Duodenal mucosa (tissue), 2 donors: ENCODE measurements around the gene COL6A1.
A peak's percentile ranks its signal among the peaks of the same experiment; 100 is the strongest.

Source experiments
- H3K27ac ChIP-seq: one replicate; pipeline ENCODE4 v1.7.0; 2013; ENCODE audit warnings: low read depth, low read length
- H3K27me3 ChIP-seq, 2 donors: one replicate each; pipeline ENCODE4 v1.7.0; 2013; ENCODE audit warnings: low read length in 2 of 2, control low read depth in 1 of 2; ENCODE audit not compliant: insufficient read depth in 2 of 2, control insufficient read depth in 1 of 2
- H3K36me3 ChIP-seq, 2 donors: one replicate each; pipeline ENCODE4 v1.7.0; 2013; ENCODE audit warnings: low read length in 2 of 2, control low read depth in 1 of 2; ENCODE audit not compliant: insufficient read depth in 2 of 2, control insufficient read depth in 1 of 2
- H3K4me1 ChIP-seq, 2 donors: one replicate each; pipeline ENCODE4 v1.7.0; 2013; ENCODE audit warnings: low read length in 2 of 2, control low read depth in 1 of 2; ENCODE audit not compliant: insufficient read depth in 2 of 2, control insufficient read depth in 1 of 2
- H3K4me3 ChIP-seq, 2 donors: one replicate each; pipeline ENCODE4 v1.7.0; 2013; ENCODE audit warnings: low read length in 2 of 2, low read depth in 1 of 2
- H3K9ac ChIP-seq, 2 donors: one replicate each; pipeline ENCODE4 v1.7.0; 2013; ENCODE audit warnings: low read length in 2 of 2, low read depth in 1 of 2
- H3K9me3 ChIP-seq, 2 donors: one replicate each; pipeline ENCODE4 v1.7.0; 2013; ENCODE audit warnings: low read length in 2 of 2, control low read depth in 1 of 2; ENCODE audit not compliant: control insufficient read depth in 1 of 2

Gene COL6A1

GRCh38 chr21:45969921-45970673, 11.5 kb upstream of the COL6A1 start:
- no peaks in the 10 kb centered on the region for H3K36me3 ChIP-seq
- peaks cover 8 to 20% of the 10 kb centered on the region in 2 donors for H3K4me1 ChIP-seq
- no peak overlapping the region for H3K4me3 ChIP-seq
- H3K27ac ChIP-seq: no peak overlapping the region
- H3K9ac ChIP-seq: no peak overlapping the region
- peaks cover 22 to 23% of the 10 kb centered on the region in 2 donors for H3K27me3 ChIP-seq
- no peaks in the 10 kb centered on the region for H3K9me3 ChIP-seq

- Histone ChIP-seq H3K4me3 (no peak overlapping the region), H3K9ac (no peak overlapping the region), H3K4me1 (peaks cover 8 to 20% of the 10 kb centered on the region in 2 donors), H3K27me3 (peaks cover 26% of the 10 kb centered on the region in 2 donors), H3K27ac (no peak overlapping the region), H3K36me3 (no peaks in the 10 kb centered on the region), H3K9me3 (no peaks in the 10 kb centered on the region)
Observed at GRCh38 chr21:45970674-45971615, 10.6 kb upstream of the COL6A1 start.

GRCh38 chr21:45971616-45972352, 9.8 kb upstream of the COL6A1 start:
- H3K36me3 ChIP-seq: no peaks in the 10 kb centered on the region
- H3K9me3 ChIP-seq: no peaks in the 10 kb centered on the region
- H3K27me3 ChIP-seq: peaks cover 29% of the 10 kb centered on the region in 2 donors
- H3K4me3 ChIP-seq: no peak overlapping the region
- H3K27ac ChIP-seq: peak overlapping the region; percentile 42
- H3K9ac ChIP-seq: peak overlapping the region in 1 of 2 donors; percentile 4
- H3K4me1 ChIP-seq: peaks cover 8 to 20% of the 10 kb centered on the region in 2 donors

- H3K9ac ChIP-seq: peak overlapping the region in 1 of 2 donors; percentile 4
Observed at GRCh38 chr21:45972353-45972715, 9.2 kb upstream of the COL6A1 start.

GRCh38 chr21:45972716-45973474, 8.7 kb upstream of the COL6A1 start:
- H3K9me3 ChIP-seq: no peaks in the 10 kb centered on the region
- H3K4me1 ChIP-seq: peaks cover 8 to 20% of the 10 kb centered on the region in 2 donors
- H3K9ac ChIP-seq: peak overlapping the region; percentile 32 to 48
- H3K27me3 ChIP-seq: peaks cover 29% of the 10 kb centered on the region in 2 donors
- peak overlapping the region; percentile 58 to 59 for H3K4me3 ChIP-seq
- H3K36me3 ChIP-seq: no peaks in the 10 kb centered on the region
- H3K27ac ChIP-seq: peak overlapping the region; percentile 66

More at GRCh38 chr21:45972353-45972715, 9.2 kb upstream of the COL6A1 start:
- Histone ChIP-seq H3K4me1 (peaks cover 8 to 20% of the 10 kb centered on the region in 2 donors), H3K27me3 (peaks cover 29% of the 10 kb centered on the region in 2 donors), H3K36me3 (no peaks in the 10 kb centered on the region), H3K9me3 (no peaks in the 10 kb centered on the region), H3K27ac (peak overlapping the region; percentile 42), H3K4me3 (no peak overlapping the region)

- no peaks in the 10 kb centered on the region for H3K36me3 ChIP-seq
- peaks cover 29% of the 10 kb centered on the region in 2 donors for H3K27me3 ChIP-seq
- peaks cover 8 to 20% of the 10 kb centered on the region in 2 donors for H3K4me1 ChIP-seq
- peak overlapping the region; percentile 58 to 59 for H3K4me3 ChIP-seq
- peak overlapping the region; percentile 48 to 51 for H3K9ac ChIP-seq
- no peaks in the 10 kb centered on the region for H3K9me3 ChIP-seq
- H3K27ac ChIP-seq: peak overlapping the region; percentile 77
Observed at GRCh38 chr21:45973475-45974072, 8.0 kb upstream of the COL6A1 start.

- H3K4me3 ChIP-seq: peak overlapping the region; percentile 58 to 59
- peak overlapping the region; percentile 77 for H3K27ac ChIP-seq
- H3K27me3 ChIP-seq: peaks cover 29 to 31% of the 10 kb centered on the region in 2 donors
- peaks cover 8 to 20% of the 10 kb centered on the region in 2 donors for H3K4me1 ChIP-seq
- no peaks in the 10 kb centered on the region for H3K9me3 ChIP-seq
- H3K36me3 ChIP-seq: no peaks in the 10 kb centered on the region
- peak overlapping the region; percentile 48 to 51 for H3K9ac ChIP-seq
Observed at GRCh38 chr21:45974073-45975019, 7.2 kb upstream of the COL6A1 start.

GRCh38 chr21:45975020-45975666, 6.4 kb upstream of the COL6A1 start:
- Histone ChIP-seq H3K4me3 (no peak overlapping the region), H3K27me3 (peaks cover 31 to 36% of the 10 kb centered on the region in 2 donors), H3K9me3 (no peaks in the 10 kb centered on the region), H3K27ac (peak overlapping the region; percentile 77), H3K4me1 (peaks cover 8 to 20% of the 10 kb centered on the region in 2 donors), H3K36me3 (no peaks in the 10 kb centered on the region), H3K9ac (peak overlapping the region in 1 of 2 donors; percentile 16)
